Tibial nerve (tissue), 4 donors: ENCODE data around the gene FADS6. TPM values are rescaled to one million over a fixed set of nuclear protein-coding genes. Genes with fewer than 3 reads are reported as not detected.

Experiments used
- DNase-seq, 2 donors: peaks; one replicate each; pipeline ENCODE4 v3.0.0-alpha.2; 2019; ENCODE audit warnings: low spot score in 2 of 2
- H3K27ac ChIP-seq, 4 donors: fragments of 200-600 bp; sonication (generic) in 3 of 4; one replicate each; pipeline ENCODE4 v1.5.1; 2017 to 2019; ENCODE audit warnings: mild to moderate bottlenecking in 1 of 4
- H3K27me3 ChIP-seq, 2 donors: fragments of 200-600 bp; sonication (generic) in 1 of 2; one replicate each; pipeline versions ENCODE4 v1.5.1 to v1.6.0; 2017 to 2019
- H3K36me3 ChIP-seq, 3 donors: fragments of 200-600 bp; sonication (generic); one replicate each; pipeline ENCODE4 v1.5.1; 2018 to 2019
- H3K4me1 ChIP-seq, 4 donors: fragments of 200-600 bp; sonication (generic) in 3 of 4; one replicate each; pipeline ENCODE4 v1.5.1; 2017 to 2019
- H3K4me3 ChIP-seq, 4 donors: fragments of 200-600 bp; sonication (generic) in 3 of 4; one replicate each; pipeline ENCODE4 v1.5.1; 2017 to 2019; ENCODE audit warnings: mild to moderate bottlenecking in 1 of 4, moderate library complexity in 1 of 4
- H3K9me3 ChIP-seq, 4 donors: fragments of 200-600 bp; sonication (generic) in 3 of 4; one replicate each; pipeline ENCODE4 v1.5.1; 2017 to 2019
- EP300 ChIP-seq, 2 donors: sonication (generic); formaldehyde crosslinking; IDR thresholded peaks; one replicate each; pipeline ENCODE4 v1.6.1; 2017; ENCODE audit warnings: antibody characterized with exemption in 2 of 2, mild to moderate bottlenecking in 1 of 2
- POLR2A ChIP-seq, 2 donors: fragments of 450-650 bp; IDR thresholded peaks; one replicate each; pipeline ENCODE4 v1.6.1; 2017; ENCODE audit warnings: antibody characterized with exemption in 2 of 2, mild to moderate bottlenecking in 2 of 2, moderate library complexity in 2 of 2
- WGBS, 2 donors: methylation state at CpG; one replicate each; pipeline ENCODE4 v1.1.5; 2018; 5-methylcytosine and 5-hydroxymethylcytosine counted together
- total RNA-seq, 4 donors: library from RNA; depleted of rRNA; stranded (reverse); fragments of >200 nt; gene quantifications; one replicate each; pipeline ENCODE4 v1.1.0, GENCODE V29; 2016
- TF ChIP-seq, protein P1 (sequence below), 5 experiments: fragments of 200-600 bp in 3 of 5; fragments of 450-650 bp in 2 of 5; sonication (generic) in 3 of 5; IDR thresholded peaks; one replicate each; pipeline ENCODE4 v1.5.1; 2016 to 2019; ENCODE audit warnings: antibody characterized with exemption in 5 of 5, mild to moderate bottlenecking in 3 of 5, moderate library complexity in 2 of 5

FADS6 gene
- total RNA-seq, result not detected

- Histone ChIP-seq H3K36me3 (no peaks in the 10 kb centered on the region), H3K27ac (no peak within 1 kb of the TSS), H3K4me1 (peaks cover 0 to 13% (median 9%) of the 10 kb centered on the region in 4 donors), H3K27me3 (peaks cover 0 to 53% of the 10 kb centered on the region in 2 donors), H3K4me3 (peak within 1 kb of the TSS in 2 of 4 donors; percentile 24 to 33), H3K9me3 (no peaks in the 10 kb centered on the region)
- TF ChIP-seq EP300 (IDR thresholded peaks at IDR 0.05), result no peak
- TF ChIP-seq, protein P1, sequence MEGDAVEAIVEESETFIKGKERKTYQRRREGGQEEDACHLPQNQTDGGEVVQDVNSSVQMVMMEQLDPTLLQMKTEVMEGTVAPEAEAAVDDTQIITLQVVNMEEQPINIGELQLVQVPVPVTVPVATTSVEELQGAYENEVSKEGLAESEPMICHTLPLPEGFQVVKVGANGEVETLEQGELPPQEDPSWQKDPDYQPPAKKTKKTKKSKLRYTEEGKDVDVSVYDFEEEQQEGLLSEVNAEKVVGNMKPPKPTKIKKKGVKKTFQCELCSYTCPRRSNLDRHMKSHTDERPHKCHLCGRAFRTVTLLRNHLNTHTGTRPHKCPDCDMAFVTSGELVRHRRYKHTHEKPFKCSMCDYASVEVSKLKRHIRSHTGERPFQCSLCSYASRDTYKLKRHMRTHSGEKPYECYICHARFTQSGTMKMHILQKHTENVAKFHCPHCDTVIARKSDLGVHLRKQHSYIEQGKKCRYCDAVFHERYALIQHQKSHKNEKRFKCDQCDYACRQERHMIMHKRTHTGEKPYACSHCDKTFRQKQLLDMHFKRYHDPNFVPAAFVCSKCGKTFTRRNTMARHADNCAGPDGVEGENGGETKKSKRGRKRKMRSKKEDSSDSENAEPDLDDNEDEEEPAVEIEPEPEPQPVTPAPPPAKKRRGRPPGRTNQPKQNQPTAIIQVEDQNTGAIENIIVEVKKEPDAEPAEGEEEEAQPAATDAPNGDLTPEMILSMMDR (IDR thresholded peaks at IDR 0.05), result no peak
- TF ChIP-seq POLR2A (IDR thresholded peaks at IDR 0.05), result no peak
- DNase-seq, result no peak
- WGBS, 2 donors, result 4 to 9% methylated on average over 45 to 47 of the region's 86 CpGs
These were observed at the start of gene FADS6 for GRCh38 chr17:74892974-74893911. TSS of gene FADS6 (minus strand) at chr17:74893633. CDS start at chr17:74893595, 38 bp downstream.

GRCh38 chr17:74941128-74941725 lies 47.8 kb upstream of the FADS6 start:
- WGBS, 2 donors, result 75 to 78% methylated on average over 15 to 18 of the region's 21 CpGs
- Histone ChIP-seq H3K36me3 (no peaks in the 10 kb centered on the region), H3K4me3 (no peak overlapping the region), H3K4me1 (peaks cover 0 to 2% (median under 1%) of the 10 kb centered on the region in 4 donors), H3K27me3 (peaks cover 0 to 79% of the 10 kb centered on the region in 2 donors), H3K9me3 (no peaks in the 10 kb centered on the region), H3K27ac (no peak overlapping the region)
- DNase-seq, result no peak
- TF ChIP-seq, protein P1 (IDR thresholded peaks at IDR 0.05), result no peak
- TF ChIP-seq POLR2A (IDR thresholded peaks at IDR 0.05) (no peak), EP300 (IDR thresholded peaks at IDR 0.05) (no peak)

GRCh38 chr17:74939534-74939933 lies 46.1 kb upstream of the FADS6 start:
- no peaks in the 10 kb centered on the region for H3K36me3 ChIP-seq
- H3K27ac ChIP-seq, result no peak overlapping the region
- DNase-seq, result no peak
- no peak overlapping the region for H3K4me3 ChIP-seq
- H3K27me3 ChIP-seq, result peaks cover 0 to 92% of the 10 kb centered on the region in 2 donors
- no peaks in the 10 kb centered on the region for H3K9me3 ChIP-seq
- 48 to 52% methylated on average over 8 of the region's 8 CpGs for WGBS, 2 donors
- TF ChIP-seq EP300 (IDR thresholded peaks at IDR 0.05) (no peak), POLR2A (IDR thresholded peaks at IDR 0.05) (no peak)
- TF ChIP-seq, protein P1 (IDR thresholded peaks at IDR 0.05), result no peak
- H3K4me1 ChIP-seq, result peaks cover 0 to 12% (median 3%) of the 10 kb centered on the region in 4 donors

DNA sequence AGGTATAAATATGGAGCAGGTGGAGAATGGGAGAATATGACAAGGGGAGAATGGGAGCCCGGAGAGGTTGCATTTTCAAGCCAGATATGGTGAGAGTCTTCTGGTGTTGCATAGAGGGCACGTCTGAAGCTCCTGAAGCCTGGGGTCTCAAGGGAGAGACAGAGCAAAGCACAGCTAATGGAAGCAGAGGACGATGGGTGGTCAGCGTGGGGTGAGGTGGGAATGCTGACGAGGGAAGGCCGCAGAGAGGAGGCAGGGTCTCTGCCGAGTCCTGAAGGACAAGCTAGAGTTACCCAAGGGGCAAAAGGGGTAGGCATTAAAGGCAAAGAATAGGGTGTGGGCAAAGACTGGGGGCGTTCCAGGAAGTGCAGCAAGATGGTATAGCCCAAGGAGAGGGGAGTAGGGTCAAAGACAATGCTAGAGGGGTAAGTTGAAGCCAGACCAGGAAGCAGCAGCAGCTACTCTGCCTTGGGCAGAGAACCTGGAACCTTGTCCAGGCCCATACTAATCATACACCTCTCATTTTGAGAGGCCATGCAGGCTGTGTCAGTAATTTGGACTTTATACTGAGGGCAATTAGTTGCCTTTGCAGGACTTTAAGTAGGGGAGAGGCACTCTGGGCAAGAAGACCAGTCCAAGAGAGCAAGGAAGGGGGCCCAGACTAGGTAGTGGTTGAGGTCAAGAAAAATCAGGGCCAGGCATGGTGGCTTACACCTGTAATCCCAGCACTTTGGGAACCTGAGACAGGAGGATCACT lies 44.9 kb upstream of the FADS6 start:
- Histone ChIP-seq H3K27ac (no peak overlapping the region), H3K36me3 (no peaks in the 10 kb centered on the region), H3K27me3 (peaks cover 0 to 93% of the 10 kb centered on the region in 2 donors), H3K4me1 (peaks cover 0 to 12% (median 3%) of the 10 kb centered on the region in 4 donors), H3K9me3 (no peaks in the 10 kb centered on the region), H3K4me3 (no peak overlapping the region)
- TF ChIP-seq POLR2A (IDR thresholded peaks at IDR 0.05) (no peak), EP300 (IDR thresholded peaks at IDR 0.05) (no peak)
- TF ChIP-seq, protein P1 (IDR thresholded peaks at IDR 0.05), result no peak
- 62 to 63% methylated on average over 8 of the region's 8 CpGs for WGBS, 2 donors
- no peak for DNase-seq
